C4-2B (cell line): Measurements from ENCODE around the gene TMEM150B.
"Not testable (repeated sequence)": the region's sequence is repeated elsewhere in the genome, so short reads cannot be mapped to it uniquely, and the experiment has no call there.

Experiments used
- H3K27ac ChIP-seq: fragments of 450-650 bp; 2 replicates; pipeline ENCODE4 v1.5.1; 2017
- CTCF ChIP-seq: fragments of 450-650 bp; conservative IDR thresholded peaks from 2 replicates; pipeline ENCODE4 v1.5.1; 2017; ENCODE audit warnings: mild to moderate bottlenecking
- ZFX ChIP-seq: fragments of 450-650 bp; IDR thresholded peaks from 2 replicates; pipeline ENCODE4 v1.6.1; 2017

The TMEM150B gene

GRCh38 chr19:55340784-55341147 lies 15.6 kb upstream of the TMEM150B start:
- peak overlapping the region; percentile 88 for H3K27ac ChIP-seq
- TF ChIP-seq CTCF (no peak), ZFX (no peak)

GRCh38 chr19:55339889-55340783 lies 15.0 kb upstream of the TMEM150B start:
- peak overlapping the region; percentile 88 for H3K27ac ChIP-seq
- TF ChIP-seq CTCF = no peak
- no peak; the same call in 1 of the 2 replicates for TF ChIP-seq ZFX

- H3K27ac ChIP-seq = peak within 1 kb of the TSS; percentile 88
- no peak for TF ChIP-seq ZFX
- no peak for TF ChIP-seq CTCF
These were observed 14.2 kb upstream of the TMEM150B start, which contains the start of gene KMT5C for GRCh38 chr19:55339105-55339888. Gene KMT5C, plus strand, starts transcription at chr19:55339876. Its CDS starts 2,061 bp downstream, at chr19:55341937.

GRCh38 chr19:55336101-55336500 lies 11.0 kb upstream of the TMEM150B start:
- TF ChIP-seq ZFX (no peak), CTCF (no peak)

GRCh38 chr19:55333870-55334269 lies 8.7 kb upstream of the TMEM150B start:
- TF ChIP-seq ZFX (no peak), CTCF (no peak)
- H3K27ac ChIP-seq = no peak overlapping the region

More at GRCh38 chr19:55336101-55336500, 11.0 kb upstream of the TMEM150B start:
- H3K27ac ChIP-seq = no peak overlapping the region

GRCh38 chr19:55329791-55330190 lies 4.7 kb upstream of the TMEM150B start:
- H3K27ac ChIP-seq = not testable (repeated sequence)

- H3K27ac ChIP-seq = not testable (repeated sequence)
These were observed 3.7 kb upstream of the TMEM150B start for GRCh38 chr19:55328774-55329318.

GRCh38 chr19:55324662-55325061 lies 479 bp downstream of the TMEM150B start:
- no peak for TF ChIP-seq CTCF
- no peak for TF ChIP-seq ZFX
- no peak overlapping the region for H3K27ac ChIP-seq
